Stomach smooth muscle (tissue), 2 donors: ENCODE data around the gene MAPK8IP2.

Experiments
- H3K27ac ChIP-seq: one replicate; pipeline ENCODE4 v1.7.0; 2013; ENCODE audit warnings: mild to moderate bottlenecking, low read length, inconsistent platforms
- H3K27me3 ChIP-seq, 2 donors: one replicate each; pipeline ENCODE4 v1.7.0; 2013; ENCODE audit warnings: low read length in 2 of 2; ENCODE audit not compliant: insufficient read depth in 2 of 2, control insufficient read depth in 1 of 2
- H3K36me3 ChIP-seq, 2 donors: one replicate each; pipeline ENCODE4 v1.7.0; 2013; ENCODE audit warnings: low read length in 2 of 2; ENCODE audit not compliant: control insufficient read depth in 2 of 2, insufficient read depth in 2 of 2
- H3K4me1 ChIP-seq: one replicate; pipeline ENCODE4 v1.7.0; 2013; ENCODE audit warnings: low read length; ENCODE audit not compliant: control insufficient read depth, insufficient read depth
- H3K4me3 ChIP-seq, 2 donors: one replicate each; pipeline ENCODE4 v1.7.0; 2013; ENCODE audit warnings: low read length in 2 of 2
- H3K9ac ChIP-seq, 2 donors: one replicate each; pipeline ENCODE4 v1.7.0; 2013; ENCODE audit warnings: low read length in 2 of 2, mild to moderate bottlenecking in 1 of 2
- H3K9me3 ChIP-seq, 2 donors: one replicate each; pipeline ENCODE4 v1.7.0; 2013; ENCODE audit warnings: low read length in 2 of 2; ENCODE audit not compliant: control insufficient read depth in 2 of 2
- donor health status: healthy.
- donor health status: Pancreatic carcinoma.

The MAPK8IP2 gene

GRCh38 chr22:50576070-50576469, 24.5 kb upstream of the MAPK8IP2 start:
- Histone ChIP-seq H3K27ac (no peak overlapping the region), H3K27me3 (peaks cover 8 to 21% of the 10 kb centered on the region in 2 donors), H3K9ac (no peak overlapping the region), H3K36me3 (peaks cover 4 to 6% of the 10 kb centered on the region in 2 donors), H3K4me3 (no peak overlapping the region), H3K9me3 (no peaks in the 10 kb centered on the region), H3K4me1 (peaks cover 21% of the 10 kb centered on the region)

DNA sequence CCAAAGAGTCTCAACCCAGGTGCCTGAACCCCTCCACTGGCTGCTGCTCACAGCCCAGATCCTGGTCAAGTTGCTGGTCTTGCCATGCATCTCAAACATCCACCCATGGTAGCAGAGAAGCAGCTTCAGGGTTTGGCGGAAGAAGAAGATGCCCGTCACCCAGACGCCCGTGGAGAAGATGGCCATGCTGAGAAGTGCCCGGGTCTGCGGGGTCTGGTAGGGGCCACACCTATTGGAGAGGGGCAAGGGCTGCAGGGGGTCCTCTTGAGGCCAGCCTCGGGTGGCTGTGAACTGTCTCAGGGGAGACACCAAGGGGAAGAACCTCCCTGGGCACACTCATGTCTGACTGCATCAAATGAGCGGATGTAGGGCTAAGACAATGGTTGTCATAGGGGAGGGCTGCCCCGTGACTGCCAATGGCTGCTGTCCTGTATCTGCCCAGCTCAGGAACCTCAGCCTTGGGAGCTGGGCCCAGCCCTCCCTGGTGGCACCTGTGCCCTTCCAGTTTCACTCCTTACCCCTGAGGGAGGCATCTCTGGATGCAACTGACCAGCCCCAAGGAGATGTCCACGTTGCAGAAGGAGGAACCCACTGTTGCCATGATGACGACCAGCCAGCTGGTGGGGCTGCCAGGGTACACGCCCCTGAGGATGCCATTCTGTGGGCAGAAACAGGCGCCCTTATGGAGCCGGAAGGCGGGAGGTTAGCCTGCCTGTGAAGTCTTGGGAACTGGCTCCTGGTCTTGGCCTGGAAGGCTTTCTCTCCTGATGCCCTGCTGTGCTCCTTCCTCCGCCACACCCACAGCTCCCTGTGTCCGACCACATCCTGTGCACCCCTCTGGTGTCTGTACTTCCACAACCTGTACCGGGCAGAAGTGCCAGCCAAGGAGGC, 23.5 kb upstream of the MAPK8IP2 start:
- Histone ChIP-seq H3K27ac (no peak overlapping the region), H3K4me1 (peaks cover 31% of the 10 kb centered on the region), H3K9me3 (no peaks in the 10 kb centered on the region), H3K4me3 (peak overlapping the region in 1 of 2 donors; percentile 22), H3K27me3 (peaks cover 8 to 21% of the 10 kb centered on the region in 2 donors), H3K36me3 (peaks cover 5 to 6% of the 10 kb centered on the region in 2 donors), H3K9ac (no peak overlapping the region)

- Histone ChIP-seq H3K9ac (no peak overlapping the region), H3K27ac (no peak overlapping the region), H3K27me3 (peaks cover 8 to 21% of the 10 kb centered on the region in 2 donors), H3K4me3 (peak overlapping the region in 1 of 2 donors; percentile 22), H3K4me1 (peaks cover 32% of the 10 kb centered on the region), H3K36me3 (peaks cover 5 to 6% of the 10 kb centered on the region in 2 donors), H3K9me3 (no peaks in the 10 kb centered on the region)
Observed at GRCh38 chr22:50577697-50577986, 23.0 kb upstream of the MAPK8IP2 start.

DNA sequence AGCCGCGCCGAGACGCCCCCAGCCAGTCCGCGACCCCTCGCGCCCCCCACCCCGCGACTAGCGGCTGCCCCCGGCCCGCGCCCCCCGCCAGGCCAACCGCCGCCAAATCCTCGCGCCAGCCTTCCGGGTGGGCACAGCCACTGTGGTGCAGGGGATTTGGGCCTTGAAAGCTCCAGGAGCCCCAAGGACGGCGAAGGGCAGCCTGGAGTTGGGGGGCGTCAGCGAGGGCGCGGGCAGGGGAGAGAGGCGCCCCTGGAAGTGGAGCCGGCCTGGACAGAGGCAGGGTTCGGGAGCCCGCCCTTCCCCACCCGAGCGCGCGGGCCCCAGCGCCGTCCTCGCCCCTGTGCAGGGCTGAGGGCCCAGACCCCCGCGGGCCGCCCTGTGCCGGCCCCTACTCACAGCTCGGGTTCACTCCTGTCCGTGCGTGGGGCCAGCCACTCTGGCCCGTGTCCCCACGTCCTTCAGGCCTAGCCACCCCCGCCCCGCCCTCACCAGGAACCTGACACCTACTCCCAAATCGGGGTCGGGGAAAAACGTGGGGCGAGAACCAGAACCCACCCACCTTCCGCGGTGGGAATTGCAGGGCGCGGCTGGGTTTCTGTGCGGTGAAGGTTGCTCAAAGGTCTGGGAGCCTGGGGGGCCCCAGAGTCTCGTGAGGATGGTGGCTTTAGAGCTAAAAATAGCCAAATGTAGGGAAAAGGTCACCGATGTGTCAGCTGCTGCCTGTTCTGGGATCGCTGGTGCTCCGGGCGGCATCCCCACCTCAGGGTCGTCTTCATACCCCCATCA, 22.4 kb upstream of the MAPK8IP2 start, which contains the start of gene CPT1B:
Gene CPT1B, minus strand, starts transcription at position 441 of the 789 bp plus-strand sequence. CDS start 512 bp downstream, outside the sequence.
- H3K27ac ChIP-seq: peak within 1 kb of the TSS; percentile 2
- H3K36me3 ChIP-seq: peaks cover 5 to 6% of the 10 kb centered on the region in 2 donors
- H3K9me3 ChIP-seq: no peaks in the 10 kb centered on the region
- peak within 1 kb of the TSS in 1 of 2 donors; percentile 49 for H3K4me3 ChIP-seq
- peak within 1 kb of the TSS in 1 of 2 donors; percentile 38 for H3K9ac ChIP-seq
- peaks cover 32% of the 10 kb centered on the region for H3K4me1 ChIP-seq
- H3K27me3 ChIP-seq: peaks cover 8 to 21% of the 10 kb centered on the region in 2 donors

DNA sequence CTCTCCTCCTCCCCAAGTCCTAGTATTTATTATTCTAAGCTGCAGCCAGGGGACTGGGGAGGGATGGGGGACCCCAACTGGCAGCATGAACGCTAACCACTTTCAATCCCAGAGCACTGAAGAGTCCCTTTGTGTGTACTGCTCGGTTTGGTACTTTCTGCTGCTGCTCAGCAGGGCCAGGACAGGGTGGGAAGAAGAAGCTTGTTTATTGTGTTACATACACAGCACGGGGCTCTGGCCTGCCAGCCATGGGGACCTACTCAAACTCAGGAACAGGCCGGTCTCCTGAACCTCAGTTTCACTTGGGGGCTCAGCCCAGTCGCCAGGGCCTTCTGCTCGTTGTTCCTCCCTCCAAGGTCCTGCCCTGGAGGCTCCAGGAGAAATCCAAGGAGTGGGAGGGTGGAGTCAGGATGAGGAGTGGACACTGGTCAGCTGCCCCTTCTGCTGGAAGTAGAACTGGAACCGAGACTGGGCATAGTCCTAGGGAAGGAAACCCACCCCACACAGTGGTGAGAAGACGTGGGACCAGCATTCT, 21.8 kb upstream of the MAPK8IP2 start:
- peak overlapping the region; percentile 2 for H3K27ac ChIP-seq
- H3K4me3 ChIP-seq: peak overlapping the region in 1 of 2 donors; percentile 49
- peaks cover 5 to 6% of the 10 kb centered on the region in 2 donors for H3K36me3 ChIP-seq
- peak overlapping the region in 1 of 2 donors; percentile 38 for H3K9ac ChIP-seq
- H3K27me3 ChIP-seq: peaks cover 8 to 21% of the 10 kb centered on the region in 2 donors
- H3K4me1 ChIP-seq: peaks cover 37% of the 10 kb centered on the region
- no peaks in the 10 kb centered on the region for H3K9me3 ChIP-seq

GRCh38 chr22:50579752-50580151, 20.8 kb upstream of the MAPK8IP2 start:
- peaks cover 8 to 21% of the 10 kb centered on the region in 2 donors for H3K27me3 ChIP-seq
- peaks cover 39% of the 10 kb centered on the region for H3K4me1 ChIP-seq
- peaks cover 5 to 6% of the 10 kb centered on the region in 2 donors for H3K36me3 ChIP-seq
- H3K27ac ChIP-seq: no peak overlapping the region
- no peak overlapping the region for H3K4me3 ChIP-seq
- no peak overlapping the region for H3K9ac ChIP-seq
- no peaks in the 10 kb centered on the region for H3K9me3 ChIP-seq

- Histone ChIP-seq H3K9ac (peak overlapping the region; percentile 90 to 95), H3K27me3 (peaks cover 8 to 18% of the 10 kb centered on the region in 2 donors), H3K27ac (no peak overlapping the region)
Observed at GRCh38 chr22:50581031-50581949, 19.3 kb upstream of the MAPK8IP2 start.

DNA sequence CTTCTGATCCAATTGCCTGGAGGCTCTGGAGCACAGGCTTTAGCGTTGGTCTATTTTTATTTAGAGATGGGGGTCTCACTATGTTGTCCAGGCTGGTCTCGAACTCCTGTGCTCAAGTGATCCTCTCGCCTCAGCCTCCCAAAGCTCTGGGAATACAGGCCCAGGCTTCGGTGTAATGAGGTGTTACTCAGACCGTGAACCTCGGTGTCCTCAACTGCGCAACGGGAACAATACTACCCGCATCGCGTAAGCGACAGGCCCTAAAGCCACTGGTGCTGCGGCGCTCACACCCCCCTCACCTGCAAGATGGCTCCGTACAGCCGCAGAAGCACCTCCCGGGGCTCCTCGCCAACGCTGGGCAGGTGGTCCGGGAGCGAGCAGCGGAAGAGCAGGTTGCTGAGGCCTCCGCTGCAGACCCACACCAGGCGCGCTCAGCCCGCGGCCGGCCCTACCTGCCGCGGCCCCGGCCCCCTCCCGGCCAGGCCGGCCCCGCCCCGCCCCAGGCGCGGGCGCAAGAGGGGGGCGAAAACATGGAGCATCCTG, 18.6 kb upstream of the MAPK8IP2 start:
- Histone ChIP-seq H3K27ac (peak overlapping the region; percentile 93), H3K9ac (peak overlapping the region; percentile 93 to 95), H3K36me3 (peaks cover 5 to 6% of the 10 kb centered on the region in 2 donors), H3K27me3 (peaks cover 7 to 14% of the 10 kb centered on the region in 2 donors), H3K4me1 (peaks cover 39% of the 10 kb centered on the region), H3K4me3 (peak overlapping the region; percentile 77 to 87), H3K9me3 (no peaks in the 10 kb centered on the region)

More at GRCh38 chr22:50581031-50581949, 19.3 kb upstream of the MAPK8IP2 start:
- H3K36me3 ChIP-seq: peaks cover 5 to 6% of the 10 kb centered on the region in 2 donors
- H3K4me3 ChIP-seq: peak overlapping the region; percentile 77 to 87
- no peaks in the 10 kb centered on the region for H3K9me3 ChIP-seq
- H3K4me1 ChIP-seq: peaks cover 39% of the 10 kb centered on the region

DNA sequence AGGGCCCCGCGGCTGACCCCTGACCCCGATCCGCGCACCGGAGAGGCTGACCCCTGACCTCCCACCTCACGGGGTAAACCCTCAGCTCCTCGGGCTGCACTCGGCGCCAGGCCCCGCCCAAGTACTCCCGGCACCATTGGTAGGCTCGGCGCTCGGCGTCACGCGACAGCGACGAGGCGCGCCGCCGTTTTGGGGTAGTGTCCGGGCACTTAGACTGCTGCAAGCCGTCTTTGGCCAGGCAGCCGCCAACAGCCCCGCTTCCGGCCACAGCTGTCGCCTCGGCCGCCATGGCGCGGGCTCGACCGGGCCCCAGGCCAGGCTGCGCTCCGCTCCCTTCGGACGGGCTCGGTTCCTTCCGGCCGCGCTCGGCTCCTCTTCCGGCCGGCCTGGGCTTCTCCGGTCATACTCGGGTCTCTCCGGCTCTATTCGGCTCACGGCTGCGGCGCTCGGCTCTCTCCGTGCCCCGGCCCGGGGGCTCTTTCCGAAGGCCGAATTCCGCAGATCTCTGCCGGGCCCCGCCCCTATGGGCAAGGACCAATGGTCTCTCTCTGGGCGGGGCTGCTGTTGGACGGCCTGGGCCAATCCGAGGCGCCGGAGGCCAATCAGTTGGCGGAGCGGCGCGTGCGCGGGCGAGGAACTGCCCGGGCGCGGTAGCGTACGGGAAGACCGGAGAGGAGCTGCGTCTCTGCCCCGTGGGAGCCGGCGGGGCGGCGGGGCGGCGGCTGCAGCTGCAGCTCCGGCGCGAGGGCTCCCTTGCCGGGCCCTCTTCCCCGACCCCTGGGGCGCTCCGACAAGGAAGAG, 17.9 kb upstream of the MAPK8IP2 start, which contains the start of gene CHKB:
Gene CHKB, minus strand, starts transcription at position 357 of the 801 bp plus-strand sequence. Its CDS starts 68 bp downstream, at position 289.
- Histone ChIP-seq H3K27me3 (peaks cover under 1 to 8% of the 10 kb centered on the region in 2 donors), H3K9ac (peak within 1 kb of the TSS; percentile 93 to 95), H3K27ac (peak within 1 kb of the TSS; percentile 93), H3K36me3 (peaks cover 5 to 6% of the 10 kb centered on the region in 2 donors), H3K9me3 (no peaks in the 10 kb centered on the region), H3K4me3 (peak within 1 kb of the TSS; percentile 86 to 87), H3K4me1 (peaks cover 35% of the 10 kb centered on the region)
